ENCODE data around the gene ATF3. TPM values are rescaled to one million over a fixed set of nuclear protein-coding genes. Genes with fewer than 3 reads are reported as not detected.
A peak's percentile ranks its signal among the peaks of the same experiment; 100 is the strongest.

Gene ATF3
- polyA plus RNA-seq, 3 donors from 2014 or later, result 0.40 to 0.70 TPM; not detected in 1

- Mint-ChIP-seq H3K4me1 (peaks cover 0 to 1% of the 10 kb centered on the region in 2 donors), H3K27ac (peak overlapping the region in 1 of 6 donors; percentile 51), H3K27me3 (ENCODE audit: low read depth in 3 of 3) (peaks cover 0 to 4% (median 2%) of the 10 kb centered on the region in 3 donors), H3K4me3 (no peak overlapping the region), H3K9me3 (no peaks in the 10 kb centered on the region), H3K36me3 (peaks cover 0 to 13% (median 3%) of the 10 kb centered on the region in 3 donors)
- no peak for DNase-seq
Measured at GRCh38 chr1:212618466-212619210, 10.1 kb downstream of the ATF3 start.

DNA sequence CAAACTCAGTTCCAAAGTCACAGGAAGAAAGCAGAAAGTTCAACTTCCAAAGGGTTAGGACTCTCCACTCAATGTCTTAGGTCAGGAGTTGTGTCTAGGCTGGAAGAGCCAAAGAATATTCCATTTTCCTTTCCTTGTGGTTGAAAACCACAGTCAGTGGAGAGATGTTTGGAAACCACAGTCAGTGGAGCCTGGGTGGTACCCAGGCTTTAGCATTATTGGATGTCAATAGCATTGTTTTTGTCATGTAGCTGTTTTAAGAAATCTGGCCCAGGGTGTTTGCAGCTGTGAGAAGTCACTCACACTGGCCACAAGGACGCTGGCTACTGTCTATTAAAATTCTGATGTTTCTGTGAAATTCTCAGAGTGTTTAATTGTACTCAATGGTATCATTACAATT is 11.7 kb downstream of the ATF3 start:
- no peak for DNase-seq
- H3K9me3 Mint-ChIP-seq, result no peaks in the 10 kb centered on the region
- peaks cover 0 to 1% of the 10 kb centered on the region in 2 donors for H3K4me1 Mint-ChIP-seq
- no peak overlapping the region for H3K4me3 Mint-ChIP-seq
- H3K27ac Mint-ChIP-seq, result no peak overlapping the region
- peaks cover 0 to 13% (median 3%) of the 10 kb centered on the region in 3 donors for H3K36me3 Mint-ChIP-seq
- H3K27me3 Mint-ChIP-seq (ENCODE audit: low read depth in 3 of 3), result peaks cover 2 to 9% (median 4%) of the 10 kb centered on the region in 3 donors

DNA sequence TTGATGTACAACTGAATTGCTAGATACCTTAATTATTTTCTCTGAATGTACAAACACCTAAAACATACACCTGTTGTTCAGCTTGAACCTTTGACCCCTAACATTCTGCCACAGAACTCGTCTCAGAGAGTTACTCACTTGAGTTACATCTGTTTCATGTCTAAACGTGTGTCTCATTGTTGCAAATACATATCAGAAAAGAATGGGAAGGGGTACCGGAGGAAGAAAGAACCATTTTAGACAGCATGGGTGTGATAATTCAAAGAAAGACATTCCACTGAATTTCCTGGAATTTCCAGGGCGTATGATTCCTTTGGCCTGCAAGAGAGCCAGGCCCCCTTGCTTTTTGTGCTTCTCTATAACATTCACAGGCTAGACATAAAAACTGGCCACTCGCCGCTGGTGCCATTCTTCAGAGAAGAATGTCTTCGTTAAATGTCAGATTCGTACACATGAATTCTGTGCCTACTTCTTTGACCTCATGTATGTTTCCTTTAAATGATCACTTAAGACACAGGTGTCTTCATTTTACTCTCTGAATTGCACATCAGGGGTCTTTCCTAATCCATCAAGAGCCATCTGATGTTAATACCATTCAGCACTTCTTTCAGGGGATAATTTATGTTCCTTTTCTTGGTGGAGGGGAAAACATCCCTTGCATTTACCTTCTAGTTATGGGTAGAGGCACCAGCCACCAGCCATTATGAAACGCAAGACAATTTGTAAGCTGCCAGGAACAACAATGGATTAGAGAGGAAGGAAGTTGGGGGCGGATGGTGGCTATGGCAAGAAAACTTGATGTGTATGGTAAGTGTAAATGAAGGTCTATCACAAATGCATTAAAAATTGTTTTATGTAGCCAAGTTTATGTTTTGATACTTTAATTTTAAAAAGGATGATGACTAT is 12.7 kb downstream of the ATF3 start:
- Mint-ChIP-seq H3K9me3 (no peaks in the 10 kb centered on the region), H3K27ac (no peak overlapping the region), H3K4me1 (peaks cover 0 to 1% of the 10 kb centered on the region in 2 donors), H3K36me3 (peaks cover 0 to 8% (median 3%) of the 10 kb centered on the region in 3 donors), H3K27me3 (ENCODE audit: low read depth in 3 of 3) (peaks cover 1 to 11% (median 2%) of the 10 kb centered on the region in 3 donors), H3K4me3 (no peak overlapping the region)
- no peak for DNase-seq

DNA sequence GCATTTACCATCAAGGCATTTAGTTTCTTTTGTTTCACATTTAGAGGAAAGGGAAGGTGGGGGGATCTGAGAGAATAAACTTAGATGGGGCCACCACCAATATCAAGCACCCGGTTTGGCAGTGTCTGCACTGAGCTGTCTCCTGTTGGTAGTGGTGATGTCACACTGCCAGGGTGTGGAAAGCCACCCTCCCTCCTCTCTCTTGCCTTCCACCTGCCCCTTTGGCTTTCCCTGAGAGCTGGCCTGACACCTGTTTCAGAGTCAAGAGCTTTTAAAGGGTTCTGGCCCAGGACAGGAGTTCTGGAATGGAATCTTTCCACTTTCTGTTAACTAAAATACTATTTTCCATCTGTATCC is 13.4 kb downstream of the ATF3 start:
- H3K9me3 Mint-ChIP-seq, result no peaks in the 10 kb centered on the region
- no peak overlapping the region for H3K27ac Mint-ChIP-seq
- H3K36me3 Mint-ChIP-seq, result peaks cover 0 to 8% (median 3%) of the 10 kb centered on the region in 3 donors
- H3K4me1 Mint-ChIP-seq, result peaks cover 0 to 1% of the 10 kb centered on the region in 2 donors
- no peak overlapping the region for H3K4me3 Mint-ChIP-seq
- peaks cover 1 to 11% (median 2%) of the 10 kb centered on the region in 3 donors for H3K27me3 Mint-ChIP-seq (ENCODE audit: low read depth in 3 of 3)
- DNase-seq, result no peak

GRCh38 chr1:212622467-212622866 is 13.9 kb downstream of the ATF3 start:
- H3K27me3 Mint-ChIP-seq (ENCODE audit: low read depth in 3 of 3), result peaks cover 1 to 11% (median 2%) of the 10 kb centered on the region in 3 donors
- peaks cover 0 to 8% (median 3%) of the 10 kb centered on the region in 3 donors for H3K36me3 Mint-ChIP-seq
- H3K9me3 Mint-ChIP-seq, result no peaks in the 10 kb centered on the region
- DNase-seq, result no peak
- H3K4me1 Mint-ChIP-seq, result peaks cover 0 to 1% of the 10 kb centered on the region in 2 donors
- H3K27ac Mint-ChIP-seq, result no peak overlapping the region
- no peak overlapping the region for H3K4me3 Mint-ChIP-seq

GRCh38 chr1:212622906-212623305 is 14.3 kb downstream of the ATF3 start:
- DNase-seq, result no peak
- peaks cover 0 to 1% of the 10 kb centered on the region in 2 donors for H3K4me1 Mint-ChIP-seq
- no peaks in the 10 kb centered on the region for H3K9me3 Mint-ChIP-seq
- no peak overlapping the region for H3K4me3 Mint-ChIP-seq
- H3K27me3 Mint-ChIP-seq (ENCODE audit: low read depth in 3 of 3), result peaks cover 1 to 11% (median 4%) of the 10 kb centered on the region in 3 donors
- H3K36me3 Mint-ChIP-seq, result peaks cover 0 to 8% (median 3%) of the 10 kb centered on the region in 3 donors
- H3K27ac Mint-ChIP-seq, result no peak overlapping the region

DNA sequence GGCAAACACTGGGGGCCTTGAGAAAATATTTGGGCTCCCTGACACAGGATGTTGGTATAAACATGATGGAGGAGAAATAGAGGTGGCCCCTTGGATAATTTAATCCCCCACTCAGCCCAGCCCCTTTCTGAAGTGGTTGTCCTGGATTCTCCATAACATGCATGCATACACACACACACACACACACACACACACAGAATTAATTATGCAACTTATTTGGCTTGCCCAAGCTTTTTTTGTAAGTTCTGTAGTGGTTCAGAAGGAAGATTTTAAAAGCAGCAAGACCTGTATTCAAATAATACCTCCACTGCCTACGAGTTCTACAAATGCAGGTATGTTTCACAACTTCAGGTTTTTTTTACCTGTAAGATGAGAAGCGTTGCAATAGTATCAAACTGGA is 15.0 kb downstream of the ATF3 start:
- Mint-ChIP-seq H3K9me3 (no peaks in the 10 kb centered on the region), H3K27ac (no peak overlapping the region)

DNA sequence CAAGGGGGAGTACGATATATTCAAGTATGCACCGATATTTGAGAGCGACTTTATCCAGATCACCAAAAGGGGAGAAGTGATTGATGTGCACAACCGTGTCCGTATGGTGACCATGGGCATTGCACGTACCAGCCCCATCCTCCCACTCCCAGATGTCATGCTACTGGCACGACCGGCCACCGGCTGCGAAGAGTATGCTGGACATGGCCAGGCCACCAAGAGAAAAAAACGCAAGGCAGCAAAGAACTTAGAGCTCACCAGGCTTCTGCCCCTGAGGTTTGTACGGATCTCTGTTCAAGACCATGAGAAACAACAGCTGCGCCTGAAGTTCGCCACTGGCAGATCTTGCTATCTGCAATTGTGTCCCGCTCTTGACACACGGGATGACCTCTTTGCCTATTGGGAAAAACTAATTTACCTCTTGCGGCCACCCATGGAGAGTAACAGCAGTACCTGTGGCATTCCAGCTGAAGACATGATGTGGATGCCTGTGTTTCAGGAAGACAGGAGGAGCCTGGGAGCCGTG is 16.5 kb downstream of the ATF3 start:
- no peaks in the 10 kb centered on the region for H3K9me3 Mint-ChIP-seq
- H3K4me3 Mint-ChIP-seq, result no peak overlapping the region
- no peak overlapping the region for H3K27ac Mint-ChIP-seq
- peaks cover 0 to 11% (median 3%) of the 10 kb centered on the region in 3 donors for H3K27me3 Mint-ChIP-seq (ENCODE audit: low read depth in 3 of 3)
- H3K4me1 Mint-ChIP-seq, result peaks cover 0 to 1% of the 10 kb centered on the region in 2 donors
- H3K36me3 Mint-ChIP-seq, result no peaks in the 10 kb centered on the region
- no peak for DNase-seq

More for the DNA sequence above, 15.0 kb downstream of the ATF3 start:
- H3K4me1 Mint-ChIP-seq, result peaks cover 0 to 1% of the 10 kb centered on the region in 2 donors
- H3K36me3 Mint-ChIP-seq, result peaks cover 0 to 5% (median under 1%) of the 10 kb centered on the region in 3 donors
- H3K4me3 Mint-ChIP-seq, result no peak overlapping the region
- peaks cover 1 to 11% (median 4%) of the 10 kb centered on the region in 3 donors for H3K27me3 Mint-ChIP-seq (ENCODE audit: low read depth in 3 of 3)
- DNase-seq, result no peak

GRCh38 chr1:212625781-212626450 is 17.4 kb downstream of the ATF3 start:
- Mint-ChIP-seq H3K9me3 (no peaks in the 10 kb centered on the region), H3K4me3 (no peak overlapping the region), H3K27me3 (ENCODE audit: low read depth in 3 of 3) (peaks cover 0 to 11% (median 3%) of the 10 kb centered on the region in 3 donors), H3K4me1 (peaks cover 0 to 1% of the 10 kb centered on the region in 2 donors), H3K27ac (no peak overlapping the region), H3K36me3 (no peaks in the 10 kb centered on the region)
- no peak for DNase-seq

- Mint-ChIP-seq H3K27ac (no peak overlapping the region), H3K4me3 (no peak overlapping the region), H3K27me3 (ENCODE audit: low read depth in 3 of 3) (peaks cover 5 to 11% (median 5%) of the 10 kb centered on the region in 3 donors)
Measured at GRCh38 chr1:212628046-212628445, 19.5 kb downstream of the ATF3 start.

DNA sequence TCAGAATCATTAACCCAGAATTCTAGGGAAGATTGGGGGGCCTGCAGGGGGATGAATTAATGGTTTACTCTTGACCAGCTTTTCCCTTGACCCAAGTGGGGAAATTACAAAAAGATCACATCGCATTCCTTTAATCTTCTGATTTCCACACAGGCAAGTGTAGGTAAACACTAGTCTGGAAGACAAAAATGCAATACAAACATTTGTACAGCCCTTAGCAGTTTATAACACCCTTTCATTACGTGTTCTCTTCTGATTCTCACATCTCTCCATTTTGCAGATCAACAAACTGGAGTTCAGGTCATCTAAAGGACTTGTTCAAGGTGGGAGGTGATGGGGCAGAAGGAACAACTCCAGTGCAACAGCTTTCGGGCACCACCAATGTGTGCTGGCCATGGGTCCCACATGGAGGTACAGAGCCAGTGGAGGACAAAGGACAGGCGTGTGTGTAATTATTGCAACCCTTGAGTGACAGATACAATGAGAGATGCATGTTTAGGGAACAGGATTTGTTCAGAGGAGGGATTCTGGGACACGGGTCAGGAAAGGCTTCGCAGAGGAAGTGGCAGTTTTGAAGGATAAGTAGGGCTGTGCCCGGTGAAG is 20.4 kb downstream of the ATF3 start:
- no peak for DNase-seq
- no peaks in the 10 kb centered on the region for H3K4me1 Mint-ChIP-seq
- no peak overlapping the region for H3K27ac Mint-ChIP-seq
- no peaks in the 10 kb centered on the region for H3K36me3 Mint-ChIP-seq
- peaks cover 5 to 10% (median 5%) of the 10 kb centered on the region in 3 donors for H3K27me3 Mint-ChIP-seq (ENCODE audit: low read depth in 3 of 3)
- H3K4me3 Mint-ChIP-seq, result no peak overlapping the region
- H3K9me3 Mint-ChIP-seq, result no peaks in the 10 kb centered on the region

More at GRCh38 chr1:212628046-212628445, 19.5 kb downstream of the ATF3 start:
- no peak for DNase-seq
- H3K9me3 Mint-ChIP-seq, result no peaks in the 10 kb centered on the region
- no peaks in the 10 kb centered on the region for H3K4me1 Mint-ChIP-seq
- H3K36me3 Mint-ChIP-seq, result no peaks in the 10 kb centered on the region

GRCh38 chr1:212629450-212630157 is 21.0 kb downstream of the ATF3 start:
- H3K9me3 Mint-ChIP-seq, result no peaks in the 10 kb centered on the region
- H3K4me3 Mint-ChIP-seq, result no peak overlapping the region
- peaks cover 5 to 7% (median 5%) of the 10 kb centered on the region in 3 donors for H3K27me3 Mint-ChIP-seq (ENCODE audit: low read depth in 3 of 3)
- no peak for DNase-seq
- H3K36me3 Mint-ChIP-seq, result no peaks in the 10 kb centered on the region
- no peak overlapping the region for H3K27ac Mint-ChIP-seq
- H3K4me1 Mint-ChIP-seq, result peaks cover 0 to 3% of the 10 kb centered on the region in 2 donors
